ENCODE measurements around the gene KIAA0753.
"Not testable (repeated sequence)": the region's sequence is repeated elsewhere in the genome, so short reads cannot be mapped to it uniquely, and the experiment has no call there.

Gene KIAA0753

DNA sequence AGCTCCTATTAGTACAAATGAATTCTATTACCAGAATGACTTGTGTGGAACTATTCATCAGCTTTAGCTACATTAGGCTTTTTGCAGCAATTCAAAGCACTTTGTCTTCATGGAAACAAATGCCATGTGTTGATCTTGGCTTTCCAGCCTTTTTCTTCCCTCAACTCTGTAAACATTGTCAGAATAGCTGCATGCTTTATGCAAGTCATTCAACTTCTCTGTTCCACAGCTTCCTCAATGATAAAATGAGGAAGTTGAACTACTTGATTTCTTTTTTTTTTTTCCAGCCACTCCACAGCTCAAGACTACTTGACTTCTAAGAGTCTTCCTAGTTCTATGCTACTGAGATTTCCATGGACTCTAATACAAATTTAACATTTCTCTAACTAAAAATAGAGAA lies 41.1 kb downstream of the KIAA0753 start:
- TF ChIP-seq, protein P1, sequence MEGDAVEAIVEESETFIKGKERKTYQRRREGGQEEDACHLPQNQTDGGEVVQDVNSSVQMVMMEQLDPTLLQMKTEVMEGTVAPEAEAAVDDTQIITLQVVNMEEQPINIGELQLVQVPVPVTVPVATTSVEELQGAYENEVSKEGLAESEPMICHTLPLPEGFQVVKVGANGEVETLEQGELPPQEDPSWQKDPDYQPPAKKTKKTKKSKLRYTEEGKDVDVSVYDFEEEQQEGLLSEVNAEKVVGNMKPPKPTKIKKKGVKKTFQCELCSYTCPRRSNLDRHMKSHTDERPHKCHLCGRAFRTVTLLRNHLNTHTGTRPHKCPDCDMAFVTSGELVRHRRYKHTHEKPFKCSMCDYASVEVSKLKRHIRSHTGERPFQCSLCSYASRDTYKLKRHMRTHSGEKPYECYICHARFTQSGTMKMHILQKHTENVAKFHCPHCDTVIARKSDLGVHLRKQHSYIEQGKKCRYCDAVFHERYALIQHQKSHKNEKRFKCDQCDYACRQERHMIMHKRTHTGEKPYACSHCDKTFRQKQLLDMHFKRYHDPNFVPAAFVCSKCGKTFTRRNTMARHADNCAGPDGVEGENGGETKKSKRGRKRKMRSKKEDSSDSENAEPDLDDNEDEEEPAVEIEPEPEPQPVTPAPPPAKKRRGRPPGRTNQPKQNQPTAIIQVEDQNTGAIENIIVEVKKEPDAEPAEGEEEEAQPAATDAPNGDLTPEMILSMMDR (IDR thresholded peaks at IDR 0.05; ENCODE audit: low read depth, low read length), result no peak
- H3K4me3 ChIP-seq (replicated peaks in 1 of 2; ENCODE audit: low read depth in 2 of 2, low read length in 2 of 2), result no peak overlapping the region
- no peak for DNase-seq (ENCODE audit: low read depth in 2 of 2)

DNA sequence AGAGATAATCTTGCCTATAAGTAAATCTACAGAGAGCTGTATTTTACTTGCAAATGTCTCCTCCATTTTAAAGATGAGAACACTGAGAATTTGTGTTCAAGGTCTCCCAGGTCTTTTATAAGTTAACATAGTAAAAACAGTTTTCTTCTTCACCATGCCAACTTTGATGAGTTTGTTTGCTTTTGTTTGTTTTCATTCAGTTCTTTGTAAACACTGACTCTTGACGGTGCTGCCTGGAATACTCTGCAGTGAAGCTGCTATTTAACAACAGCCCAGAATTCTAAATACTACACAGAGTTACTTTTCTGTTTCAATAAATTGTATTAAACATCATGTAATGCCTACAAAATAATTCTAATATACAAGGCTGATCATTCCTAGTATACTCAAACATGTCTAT lies 42.8 kb downstream of the KIAA0753 start:
- TF ChIP-seq, protein P1 (IDR thresholded peaks at IDR 0.05; ENCODE audit: low read depth, low read length), result no peak
- no peak for DNase-seq (ENCODE audit: low read depth in 2 of 2)
- H3K4me3 ChIP-seq (replicated peaks in 1 of 2; ENCODE audit: low read depth in 2 of 2, low read length in 2 of 2), result no peak overlapping the region

DNA sequence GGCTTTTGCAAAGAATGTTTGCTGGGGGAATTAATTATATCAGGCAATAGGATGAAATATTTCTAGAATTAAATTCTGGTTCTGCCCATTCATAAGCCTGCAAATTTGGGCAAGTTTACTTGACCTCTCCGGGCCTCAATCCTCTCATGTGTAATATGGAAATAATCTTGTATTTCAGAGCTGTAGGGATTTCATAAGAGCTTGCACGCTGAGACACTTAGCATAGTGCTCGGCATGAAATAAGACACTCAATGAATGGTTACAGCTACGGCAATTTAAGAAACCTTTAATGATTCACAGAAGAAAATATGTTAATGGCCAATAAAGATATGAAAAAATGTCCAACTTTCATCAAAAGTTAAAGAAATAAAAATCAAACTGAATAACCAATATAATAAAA lies 43.6 kb downstream of the KIAA0753 start:
- DNase-seq (ENCODE audit: low read depth in 2 of 2), result no peak
- TF ChIP-seq, protein P1 (IDR thresholded peaks at IDR 0.05; ENCODE audit: low read depth, low read length), result no peak
- H3K4me3 ChIP-seq (replicated peaks in 1 of 2; ENCODE audit: low read depth in 2 of 2, low read length in 2 of 2), result no peak overlapping the region

DNA sequence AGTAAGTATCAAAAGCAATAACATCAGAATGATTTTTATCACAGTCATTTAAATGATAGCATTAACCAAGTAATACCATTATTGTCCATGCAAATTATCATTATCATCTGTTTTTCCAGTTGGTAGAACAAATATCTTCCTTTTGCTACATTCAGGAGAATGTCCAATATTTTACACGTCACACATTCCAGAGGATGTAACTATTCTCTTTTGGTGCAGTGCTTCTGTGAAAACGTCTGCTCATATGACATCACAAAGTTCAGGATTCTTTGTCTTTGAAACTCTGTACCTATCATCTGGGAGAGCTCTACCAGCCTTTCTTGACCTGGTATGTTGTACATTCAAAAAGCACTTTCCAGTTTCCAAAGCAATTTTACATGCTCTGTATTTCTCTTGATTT lies 44.0 kb downstream of the KIAA0753 start:
- TF ChIP-seq, protein P1 (IDR thresholded peaks at IDR 0.05; ENCODE audit: low read depth, low read length), result no peak
- DNase-seq (ENCODE audit: low read depth in 2 of 2), result no peak

DNA sequence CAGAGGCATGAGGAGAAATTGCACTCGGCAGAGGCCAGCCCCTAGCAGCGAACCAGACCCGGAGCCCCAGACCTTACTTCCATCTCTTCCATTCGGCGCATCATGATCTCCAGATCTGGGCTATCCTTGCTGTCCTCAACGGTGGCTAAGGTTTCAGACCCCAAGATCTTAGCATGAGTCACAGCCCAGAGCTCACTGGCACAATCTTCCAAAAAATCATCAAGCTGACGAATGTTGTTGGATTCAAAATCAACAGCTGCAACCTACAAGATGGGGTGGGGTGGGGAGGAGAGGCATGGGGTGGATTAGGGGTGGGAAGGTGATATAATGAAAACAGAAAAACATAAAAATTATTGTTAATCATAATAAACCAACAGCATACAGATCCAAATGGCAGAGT lies 44.4 kb downstream of the KIAA0753 start:
- TF ChIP-seq, protein P1 (IDR thresholded peaks at IDR 0.05; ENCODE audit: low read depth, low read length), result no peak
- DNase-seq (ENCODE audit: low read depth in 2 of 2), result no peak

More for the DNA sequence above, 44.0 kb downstream of the KIAA0753 start:
- no peak overlapping the region for H3K4me3 ChIP-seq (replicated peaks in 1 of 2; ENCODE audit: low read depth in 2 of 2, low read length in 2 of 2)

DNA sequence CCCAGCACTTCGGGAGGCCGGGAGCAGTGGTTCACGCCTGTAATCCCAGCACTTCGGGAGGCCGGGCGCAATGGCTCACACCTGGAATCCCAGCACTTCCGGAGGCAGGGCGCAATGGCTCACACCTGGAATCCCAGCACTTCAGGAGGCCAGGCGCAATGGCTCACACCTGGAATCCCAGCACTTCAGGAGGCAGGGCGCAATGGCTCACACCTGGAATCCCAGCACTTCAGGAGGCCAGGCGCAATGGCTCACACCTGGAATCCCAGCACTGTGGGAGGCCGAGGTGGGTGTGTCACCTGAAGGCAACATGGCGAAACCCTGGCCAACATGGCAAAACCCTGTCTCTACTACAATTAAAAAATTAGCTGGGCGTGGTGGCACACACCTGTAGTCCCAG lies 47.1 kb downstream of the KIAA0753 start:
- not testable (repeated sequence) for H3K4me3 ChIP-seq (replicated peaks in 1 of 2; ENCODE audit: low read depth in 2 of 2, low read length in 2 of 2); DNase-seq (ENCODE audit: low read depth in 2 of 2)

More for the DNA sequence above, 44.4 kb downstream of the KIAA0753 start:
- H3K4me3 ChIP-seq (replicated peaks in 1 of 2; ENCODE audit: low read depth in 2 of 2, low read length in 2 of 2), result no peak overlapping the region

DNA sequence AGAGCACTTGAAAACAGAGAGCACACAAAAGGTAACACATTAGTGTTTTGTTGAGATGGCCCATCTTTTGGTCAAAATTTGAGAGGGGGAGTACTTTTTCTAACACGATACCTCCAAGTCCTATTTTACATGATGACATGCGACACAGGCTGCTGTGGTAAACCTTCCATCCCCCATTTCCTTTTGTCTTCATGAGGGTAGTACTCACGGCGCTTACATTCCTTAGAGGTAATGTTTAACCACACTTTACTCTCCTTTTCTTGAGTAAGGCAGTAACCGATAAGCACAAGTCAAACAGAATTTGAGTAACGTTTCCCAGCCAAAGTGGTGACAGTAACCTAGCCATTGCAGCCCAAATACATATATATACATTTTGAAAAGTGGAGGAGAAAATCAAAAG lies 48.3 kb downstream of the KIAA0753 start:
- H3K4me3 ChIP-seq (replicated peaks in 1 of 2; ENCODE audit: low read depth in 2 of 2, low read length in 2 of 2), result no peak overlapping the region
- TF ChIP-seq, protein P1 (IDR thresholded peaks at IDR 0.05; ENCODE audit: low read depth, low read length), result no peak
- DNase-seq (ENCODE audit: low read depth in 2 of 2), result peak in 1 of 2 donors; percentile 44

All from cardiac fibroblast (primary cell).